ENCODE results near the gene EMC8.

Gene EMC8

DNA sequence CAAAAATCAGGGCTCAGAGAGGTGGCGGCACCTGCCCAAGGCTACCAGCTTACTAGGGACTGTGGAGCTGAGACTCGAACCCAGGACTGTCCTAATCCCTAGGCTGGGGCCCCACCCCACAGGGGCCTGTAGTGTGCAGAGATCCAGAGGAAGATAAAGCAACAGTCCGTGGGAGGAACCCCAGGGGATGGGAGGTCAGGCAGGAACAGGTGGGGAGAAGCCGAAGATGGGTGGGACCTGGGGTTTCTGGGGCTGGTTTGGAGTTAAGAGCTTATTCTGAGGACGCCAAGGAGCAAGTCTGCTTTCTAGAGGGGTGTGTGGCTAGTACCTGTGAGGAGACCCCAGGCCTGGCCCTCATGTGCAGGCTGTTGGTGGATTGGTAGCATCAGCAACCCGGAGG, 63.4 kb downstream of the EMC8 start:
- DNase-seq (ENCODE audit: low spot score) = no peak
- TF ChIP-seq, protein P1, sequence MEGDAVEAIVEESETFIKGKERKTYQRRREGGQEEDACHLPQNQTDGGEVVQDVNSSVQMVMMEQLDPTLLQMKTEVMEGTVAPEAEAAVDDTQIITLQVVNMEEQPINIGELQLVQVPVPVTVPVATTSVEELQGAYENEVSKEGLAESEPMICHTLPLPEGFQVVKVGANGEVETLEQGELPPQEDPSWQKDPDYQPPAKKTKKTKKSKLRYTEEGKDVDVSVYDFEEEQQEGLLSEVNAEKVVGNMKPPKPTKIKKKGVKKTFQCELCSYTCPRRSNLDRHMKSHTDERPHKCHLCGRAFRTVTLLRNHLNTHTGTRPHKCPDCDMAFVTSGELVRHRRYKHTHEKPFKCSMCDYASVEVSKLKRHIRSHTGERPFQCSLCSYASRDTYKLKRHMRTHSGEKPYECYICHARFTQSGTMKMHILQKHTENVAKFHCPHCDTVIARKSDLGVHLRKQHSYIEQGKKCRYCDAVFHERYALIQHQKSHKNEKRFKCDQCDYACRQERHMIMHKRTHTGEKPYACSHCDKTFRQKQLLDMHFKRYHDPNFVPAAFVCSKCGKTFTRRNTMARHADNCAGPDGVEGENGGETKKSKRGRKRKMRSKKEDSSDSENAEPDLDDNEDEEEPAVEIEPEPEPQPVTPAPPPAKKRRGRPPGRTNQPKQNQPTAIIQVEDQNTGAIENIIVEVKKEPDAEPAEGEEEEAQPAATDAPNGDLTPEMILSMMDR (IDR thresholded peaks at IDR 0.05) = no peak
- Histone ChIP-seq H3K4me3 (no peak overlapping the region), H3K27ac (no peak overlapping the region)

DNA sequence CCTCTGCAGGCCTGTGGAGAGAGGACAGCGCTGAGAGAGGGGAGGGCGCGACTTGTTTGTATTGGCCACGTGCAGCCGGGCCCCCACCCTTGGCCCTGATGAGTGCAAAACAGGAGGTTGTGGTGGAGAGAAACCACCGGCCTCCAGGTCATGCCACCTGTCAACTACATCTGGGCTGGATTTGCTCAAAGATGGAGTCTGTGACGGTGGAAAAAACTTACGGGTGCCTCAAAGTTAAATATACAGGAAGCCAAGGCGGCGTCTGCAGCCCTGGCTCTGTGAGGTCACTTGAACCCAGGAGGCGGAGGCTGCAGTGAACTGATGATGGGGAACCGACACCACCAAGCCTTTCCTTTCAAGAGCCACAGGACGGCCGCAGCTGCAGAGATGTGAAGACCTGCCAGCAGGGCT, 64.1 kb downstream of the EMC8 start:
- TF ChIP-seq, protein P1 (IDR thresholded peaks at IDR 0.05) = no peak
- H3K27ac ChIP-seq = no peak overlapping the region
- no peak for DNase-seq (ENCODE audit: low spot score)
- no peak overlapping the region for H3K4me3 ChIP-seq

DNA sequence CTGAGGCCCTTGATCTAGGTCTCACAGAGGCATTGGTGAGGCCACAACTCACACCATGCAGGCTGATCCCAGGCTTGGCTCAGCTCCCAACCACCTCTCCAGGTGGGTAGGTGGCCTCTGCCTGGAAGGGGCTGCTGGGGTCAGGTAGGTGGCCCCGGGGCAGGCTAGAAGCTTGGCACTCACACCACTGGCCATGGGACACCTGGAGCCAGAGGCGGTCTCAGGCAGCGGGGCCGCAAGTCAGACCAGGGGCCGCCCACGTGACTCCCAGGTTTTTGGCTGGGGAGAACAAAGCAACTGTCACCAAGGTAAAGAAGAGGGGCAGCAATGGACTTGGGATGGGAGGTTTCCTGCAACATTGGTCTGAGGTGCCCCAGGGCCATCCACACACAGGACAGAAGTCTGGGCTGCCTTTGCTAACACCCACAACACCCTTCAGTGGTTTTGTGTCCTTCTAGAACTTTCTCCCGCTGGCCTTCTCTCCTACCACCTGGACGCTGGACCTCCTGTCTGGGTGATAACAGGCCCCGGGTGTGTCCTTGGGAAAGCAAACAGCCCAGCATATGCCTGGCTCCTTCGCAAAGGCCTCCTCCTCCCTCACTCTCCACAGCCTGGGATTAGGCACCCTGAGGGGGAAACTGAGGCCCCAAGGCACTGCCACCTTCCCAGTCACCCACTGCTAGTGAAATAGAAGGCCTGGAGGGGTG, 64.9 kb downstream of the EMC8 start:
- no peak for DNase-seq (ENCODE audit: low spot score)
- H3K4me3 ChIP-seq = no peak overlapping the region
- TF ChIP-seq, protein P1 (IDR thresholded peaks at IDR 0.05) = no peak
- H3K27ac ChIP-seq = no peak overlapping the region

DNA sequence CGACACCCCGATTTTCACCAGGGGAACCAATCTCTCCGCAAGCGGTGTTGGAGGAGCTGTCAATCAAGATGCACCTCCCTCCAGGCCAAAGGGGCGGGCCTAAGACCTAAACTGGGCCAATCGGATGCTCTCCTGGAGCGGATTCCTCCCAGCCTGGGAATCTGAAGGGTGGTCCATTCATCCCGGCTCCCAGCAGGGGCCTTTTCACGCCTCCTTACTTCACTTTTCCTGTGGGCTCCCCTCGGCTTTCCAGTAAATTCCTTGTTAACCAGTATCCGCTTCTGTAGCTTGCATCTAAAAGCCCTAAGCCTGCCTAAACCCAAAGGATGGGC, 65.5 kb downstream of the EMC8 start:
- DNase-seq (ENCODE audit: low spot score) = no peak
- TF ChIP-seq, protein P1 (IDR thresholded peaks at IDR 0.05) = no peak
- Histone ChIP-seq H3K4me3 (no peak overlapping the region), H3K27ac (no peak overlapping the region)

DNA sequence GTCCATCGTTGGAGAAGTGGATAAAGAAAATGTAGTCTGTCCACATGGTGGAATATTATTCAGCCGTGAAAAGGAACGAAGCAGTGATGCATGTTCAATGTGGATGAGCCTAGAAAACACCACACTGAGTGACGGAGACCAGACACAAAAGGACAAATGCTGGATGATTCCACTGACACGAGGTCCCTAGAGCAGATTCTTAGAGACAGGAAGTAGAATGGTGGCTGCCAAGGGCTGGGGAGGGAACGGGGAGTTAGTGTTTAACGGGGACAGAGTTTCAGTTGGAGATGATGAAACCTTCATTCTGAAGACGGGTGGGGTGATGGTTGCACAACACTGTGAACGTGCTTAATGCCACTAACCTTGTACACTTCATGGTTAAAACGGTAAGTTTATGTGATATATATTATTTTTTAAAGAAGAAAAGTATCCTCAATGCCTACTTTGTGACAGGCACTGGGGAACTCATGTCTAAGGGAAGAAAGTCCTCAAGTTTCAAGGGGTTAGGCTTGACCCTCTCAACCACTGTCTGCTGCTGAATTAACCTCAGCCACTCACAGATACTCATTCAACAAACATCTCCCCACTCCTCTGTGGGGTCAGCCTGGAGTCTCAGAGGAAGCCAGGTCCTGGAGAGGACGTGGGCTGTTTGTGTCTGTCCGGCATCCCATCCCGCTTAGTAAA, 66.0 kb downstream of the EMC8 start:
- no peak overlapping the region for H3K27ac ChIP-seq
- TF ChIP-seq, protein P1 (IDR thresholded peaks at IDR 0.05) = no peak
- H3K4me3 ChIP-seq = no peak overlapping the region
- DNase-seq (ENCODE audit: low spot score) = no peak

DNA sequence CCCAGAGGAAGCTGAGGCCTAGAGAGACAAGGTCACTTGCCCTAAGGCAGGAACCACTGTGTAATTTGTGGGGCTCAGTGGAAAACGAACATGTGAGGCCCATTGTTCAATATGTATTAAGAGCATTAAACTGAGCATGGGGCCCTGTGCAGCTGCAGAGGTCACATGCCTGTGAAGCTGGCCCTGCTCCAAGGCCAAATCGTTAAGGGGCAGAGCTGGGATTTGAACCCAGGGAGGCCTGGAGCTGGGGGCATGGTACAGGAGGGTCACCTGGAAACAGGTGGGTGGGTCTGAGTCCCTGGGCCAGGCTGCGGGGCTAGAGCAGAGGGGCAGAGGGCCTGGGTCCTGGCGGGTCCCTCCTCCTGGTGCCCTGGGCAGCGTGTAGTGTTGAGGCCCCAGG, 68.2 kb downstream of the EMC8 start:
- Histone ChIP-seq H3K4me3 (no peak overlapping the region), H3K27ac (no peak overlapping the region)
- no peak for DNase-seq (ENCODE audit: low spot score)
- TF ChIP-seq, protein P1 (IDR thresholded peaks at IDR 0.05) = no peak

DNA sequence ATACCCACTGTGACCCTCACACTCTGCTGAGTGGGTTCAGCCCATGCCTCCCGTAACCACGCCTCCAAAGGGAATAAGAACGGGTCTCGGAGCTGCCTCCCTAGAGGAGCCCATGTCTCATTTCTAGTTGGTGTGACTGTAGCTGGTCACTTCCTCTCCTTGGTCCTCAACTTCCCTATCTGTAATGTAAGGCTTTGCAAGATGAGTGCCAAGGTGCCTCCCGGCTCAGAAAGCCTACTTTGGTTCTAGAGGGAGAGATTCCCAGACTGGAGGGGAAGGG, 69.2 kb downstream of the EMC8 start:
- no peak overlapping the region for H3K4me3 ChIP-seq
- no peak overlapping the region for H3K27ac ChIP-seq
- TF ChIP-seq, protein P1 (IDR thresholded peaks at IDR 0.05) = no peak
- DNase-seq (ENCODE audit: low spot score) = no peak

Data from coronary artery (tissue), 2 donors.